ENCODE data around the gene HSD17B14. TPM values are rescaled to one million over a fixed set of nuclear protein-coding genes. Genes with fewer than 3 reads are reported as not detected.

HSD17B14 gene
- total and polyA plus RNA-seq, 2 donors (not counting 1 experiment from before 2014, with no cell fraction given): 4.5 to 11.1 TPM

- no peak overlapping the region for H3K4me2 ChIP-seq (ENCODE audit: extremely low read depth, insufficient read depth, low read length)
- TF ChIP-seq CTCF (conservative IDR thresholded peaks at IDR 0.05 in 1 of 2, IDR thresholded peaks at IDR 0.05 in 1 of 2; ENCODE audit: low read depth in 1 of 2, low read length in 2 of 2): no peak
- no peak for TF ChIP-seq EZH2 (IDR thresholded peaks at IDR 0.05; ENCODE audit: low read length, missing control alignments)
- DNase-seq (ENCODE audit: low read depth in 2 of 2): peak; percentile 40 to 49
- no peak overlapping the region for H2AFZ ChIP-seq (ENCODE audit: low read length)
- no peaks in the 10 kb centered on the region for H3K27me3 ChIP-seq (ENCODE audit: control insufficient read depth, insufficient read depth, low read length)
- H3K9me3 ChIP-seq (ENCODE audit: control insufficient read depth, insufficient read depth, low read depth, low read length): no peaks in the 10 kb centered on the region
- no peak overlapping the region for H3K4me3 ChIP-seq (replicated peaks in 1 of 4; ENCODE audit: control extremely low read depth in 1 of 4, insufficient read depth in 1 of 4, low read depth in 3 of 4, low read length in 4 of 4)
- peaks cover 2% of the 10 kb centered on the region for H3K36me3 ChIP-seq (ENCODE audit: control insufficient read depth, insufficient read depth, low read length)
- H4K20me1 ChIP-seq (ENCODE audit: control insufficient read depth, extremely low read depth, insufficient read depth, low read length): no peaks in the 10 kb centered on the region
- no peak overlapping the region for H3K27ac ChIP-seq (ENCODE audit: insufficient read depth, low read length)
- no peak overlapping the region for H3K9ac ChIP-seq (ENCODE audit: insufficient read depth, low read length)
- H3K79me2 ChIP-seq (ENCODE audit: control insufficient read depth, insufficient read depth, low read length): no peaks in the 10 kb centered on the region
- H3K4me1 ChIP-seq (ENCODE audit: control insufficient read depth, extremely low read depth, insufficient read depth, low read length): no peaks in the 10 kb centered on the region
Observed at GRCh38 chr19:48806818-48807589, 29.3 kb downstream of the HSD17B14 start.

- DNase-seq (ENCODE audit: low read depth in 2 of 2): no peak
- H3K4me3 ChIP-seq (replicated peaks in 1 of 4; ENCODE audit: control extremely low read depth in 1 of 4, insufficient read depth in 1 of 4, low read depth in 3 of 4, low read length in 4 of 4): no peak overlapping the region
- H2AFZ ChIP-seq (ENCODE audit: low read length): no peak overlapping the region
- no peak overlapping the region for H3K9ac ChIP-seq (ENCODE audit: insufficient read depth, low read length)
- no peaks in the 10 kb centered on the region for H3K9me3 ChIP-seq (ENCODE audit: control insufficient read depth, insufficient read depth, low read depth, low read length)
- no peak overlapping the region for H3K27ac ChIP-seq (ENCODE audit: insufficient read depth, low read length)
- no peaks in the 10 kb centered on the region for H3K4me1 ChIP-seq (ENCODE audit: control insufficient read depth, extremely low read depth, insufficient read depth, low read length)
- H3K79me2 ChIP-seq (ENCODE audit: control insufficient read depth, insufficient read depth, low read length): no peaks in the 10 kb centered on the region
- no peak overlapping the region for H3K4me2 ChIP-seq (ENCODE audit: extremely low read depth, insufficient read depth, low read length)
- no peaks in the 10 kb centered on the region for H4K20me1 ChIP-seq (ENCODE audit: control insufficient read depth, extremely low read depth, insufficient read depth, low read length)
- no peaks in the 10 kb centered on the region for H3K27me3 ChIP-seq (ENCODE audit: control insufficient read depth, insufficient read depth, low read length)
- TF ChIP-seq CTCF (conservative IDR thresholded peaks at IDR 0.05 in 1 of 2, IDR thresholded peaks at IDR 0.05 in 1 of 2; ENCODE audit: low read depth in 1 of 2, low read length in 2 of 2) (no peak), EZH2 (IDR thresholded peaks at IDR 0.05; ENCODE audit: low read length, missing control alignments) (no peak)
- H3K36me3 ChIP-seq (ENCODE audit: control insufficient read depth, insufficient read depth, low read length): peaks cover 2% of the 10 kb centered on the region
Observed at GRCh38 chr19:48806518-48806817, 29.8 kb downstream of the HSD17B14 start.

- Histone ChIP-seq H3K4me1 (ENCODE audit: control insufficient read depth, extremely low read depth, insufficient read depth, low read length) (no peaks in the 10 kb centered on the region), H4K20me1 (ENCODE audit: control insufficient read depth, extremely low read depth, insufficient read depth, low read length) (no peaks in the 10 kb centered on the region), H3K4me2 (ENCODE audit: extremely low read depth, insufficient read depth, low read length) (no peak overlapping the region), H3K9ac (ENCODE audit: insufficient read depth, low read length) (no peak overlapping the region), H3K4me3 (replicated peaks in 1 of 4; ENCODE audit: control extremely low read depth in 1 of 4, insufficient read depth in 1 of 4, low read depth in 3 of 4, low read length in 4 of 4) (no peak overlapping the region), H3K79me2 (ENCODE audit: control insufficient read depth, insufficient read depth, low read length) (no peaks in the 10 kb centered on the region), H3K36me3 (ENCODE audit: control insufficient read depth, insufficient read depth, low read length) (peaks cover 2% of the 10 kb centered on the region), H3K9me3 (ENCODE audit: control insufficient read depth, insufficient read depth, low read depth, low read length) (no peaks in the 10 kb centered on the region), H2AFZ (ENCODE audit: low read length) (no peak overlapping the region), H3K27ac (ENCODE audit: insufficient read depth, low read length) (no peak overlapping the region), H3K27me3 (ENCODE audit: control insufficient read depth, insufficient read depth, low read length) (no peaks in the 10 kb centered on the region)
- no peak for TF ChIP-seq EZH2 (IDR thresholded peaks at IDR 0.05; ENCODE audit: low read length, missing control alignments)
- no peak for TF ChIP-seq CTCF (conservative IDR thresholded peaks at IDR 0.05 in 1 of 2, IDR thresholded peaks at IDR 0.05 in 1 of 2; ENCODE audit: low read depth in 1 of 2, low read length in 2 of 2)
- DNase-seq (ENCODE audit: low read depth in 2 of 2): no peak
Observed at GRCh38 chr19:48805452-48805851, 30.8 kb downstream of the HSD17B14 start.
